Smooth muscle cell (in vitro differentiated cells): ENCODE results near the gene ATG4A. TPM values are rescaled to one million over a fixed set of nuclear protein-coding genes. Genes with fewer than 3 reads are reported as not detected.

Experiments used
- polyA plus RNA-seq: library from polyadenylated mRNA; unstranded; fragments of >200 nt; fragmentation: Nextera tagmentation; extraction: Ambion mirVana; gene quantifications from 2 replicates; pipeline ENCODE4 v1.2.1, GENCODE V29; 2016
- total RNA-seq: library from RNA; depleted of rRNA; stranded (reverse); fragments of >200 nt; gene quantifications from 2 replicates; pipeline ENCODE4 v1.2.3, GENCODE V29; 2014

Gene ATG4A
- total and polyA plus RNA-seq, 2 experiments from 2014 or later: 14.0 to 14.3 TPM

Other genes with a start within 250 kb of the ATG4A start
- not detected in 2 replicates for gene TEX13B, start 109.4 kb upstream of the ATG4A start, total RNA-seq
- not detected in 2 replicates for gene TEX13B, start 109.4 kb upstream of the ATG4A start, polyA plus RNA-seq
- 0.36 TPM in 1 of 2 replicates, not detected in the other for gene VSIG1, start 46.7 kb upstream of the ATG4A start, total RNA-seq
- gene VSIG1, start 46.7 kb upstream of the ATG4A start, polyA plus RNA-seq: 0.20 TPM in 1 of 2 replicates, not detected in the other
- 93.9 and 128 TPM in 2 replicates for gene PSMD10, start 236 bp upstream of the ATG4A start, total RNA-seq
- gene PSMD10, start 236 bp upstream of the ATG4A start, polyA plus RNA-seq: 75.6 and 83.9 TPM in 2 replicates